GM12878 (cell line): ENCODE measurements around the gene NR2F6.

Source experiments
- NFIC ChIP-seq: IDR thresholded peaks from 2 replicates; pipeline ENCODE4 v1.6.1; 2012; ENCODE audit warnings: low read depth, mild to moderate bottlenecking, inconsistent platforms, low read length, moderate library complexity
- RBBP5 ChIP-seq: fragments of 200-600 bp; sonication (generic); conservative IDR thresholded peaks from 2 replicates; pipeline ENCODE4 v1.6.1; 2016
- SIN3A ChIP-seq: IDR thresholded peaks from 2 replicates; pipeline ENCODE4 v1.6.1; 2012; ENCODE audit warnings: low read depth, low read length, improper control_type of control experiment
- YBX1 ChIP-seq: fragments of 450-650 bp; IDR thresholded peaks from 2 replicates; pipeline ENCODE4 v1.6.1; 2016; ENCODE audit warnings: antibody characterized with exemption
- TF ChIP-seq, protein P1 (sequence below), 3 experiments: IDR thresholded peaks in 2 of 3; conservative IDR thresholded peaks in 1 of 3; 2 replicates each; pipeline ENCODE4 v1.5.1; 2011; ENCODE audit warnings: low read depth in 3 of 3, low read length in 3 of 3, mild to moderate bottlenecking in 3 of 3, control low read depth in 2 of 3, moderate library complexity in 2 of 3, inconsistent platforms in 1 of 3, mixed read lengths in 1 of 3; ENCODE audit not compliant: control insufficient read depth in 2 of 3, insufficient read depth in 1 of 3; ENCODE audit errors: extremely low read depth in 1 of 3

DNA sequence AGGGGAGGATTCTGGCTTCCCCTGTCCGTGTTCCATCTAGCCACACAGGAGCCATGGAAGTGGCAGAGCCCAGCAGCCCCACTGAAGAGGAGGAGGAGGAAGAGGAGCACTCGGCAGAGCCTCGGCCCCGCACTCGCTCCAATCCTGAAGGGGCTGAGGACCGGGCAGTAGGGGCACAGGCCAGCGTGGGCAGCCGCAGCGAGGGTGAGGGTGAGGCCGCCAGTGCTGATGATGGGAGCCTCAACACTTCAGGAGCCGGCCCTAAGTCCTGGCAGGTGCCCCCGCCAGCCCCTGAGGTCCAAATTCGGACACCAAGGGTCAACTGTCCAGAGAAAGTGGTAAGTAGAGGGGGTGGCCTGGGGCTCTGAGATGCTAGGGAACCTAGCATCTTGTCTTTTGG lies 23.0 kb upstream of the NR2F6 start:
- TF ChIP-seq RBBP5 = no peak
- TF ChIP-seq, protein P1, sequence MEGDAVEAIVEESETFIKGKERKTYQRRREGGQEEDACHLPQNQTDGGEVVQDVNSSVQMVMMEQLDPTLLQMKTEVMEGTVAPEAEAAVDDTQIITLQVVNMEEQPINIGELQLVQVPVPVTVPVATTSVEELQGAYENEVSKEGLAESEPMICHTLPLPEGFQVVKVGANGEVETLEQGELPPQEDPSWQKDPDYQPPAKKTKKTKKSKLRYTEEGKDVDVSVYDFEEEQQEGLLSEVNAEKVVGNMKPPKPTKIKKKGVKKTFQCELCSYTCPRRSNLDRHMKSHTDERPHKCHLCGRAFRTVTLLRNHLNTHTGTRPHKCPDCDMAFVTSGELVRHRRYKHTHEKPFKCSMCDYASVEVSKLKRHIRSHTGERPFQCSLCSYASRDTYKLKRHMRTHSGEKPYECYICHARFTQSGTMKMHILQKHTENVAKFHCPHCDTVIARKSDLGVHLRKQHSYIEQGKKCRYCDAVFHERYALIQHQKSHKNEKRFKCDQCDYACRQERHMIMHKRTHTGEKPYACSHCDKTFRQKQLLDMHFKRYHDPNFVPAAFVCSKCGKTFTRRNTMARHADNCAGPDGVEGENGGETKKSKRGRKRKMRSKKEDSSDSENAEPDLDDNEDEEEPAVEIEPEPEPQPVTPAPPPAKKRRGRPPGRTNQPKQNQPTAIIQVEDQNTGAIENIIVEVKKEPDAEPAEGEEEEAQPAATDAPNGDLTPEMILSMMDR (IDR thresholded peaks at IDR 0.05 in 2 of 3, conservative IDR thresholded peaks at IDR 0.05 in 1 of 3; ENCODE audit: control insufficient read depth in 2 of 3, extremely low read depth in 1 of 3, insufficient read depth in 1 of 3, low read depth in 3 of 3, low read length in 3 of 3) = no peak
- no peak for TF ChIP-seq SIN3A
- TF ChIP-seq YBX1 = no peak
- no peak for TF ChIP-seq NFIC
